BJ (cell line): ENCODE results near the gene HOXB2. TPM values are rescaled to one million over a fixed set of nuclear protein-coding genes. Genes with fewer than 3 reads are reported as not detected.

Source experiments
- CTCF ChIA-PET: fragments of 350-600 bp; formaldehyde crosslinking; extraction: SDS; loops from one replicate; lab custom pipeline; 2021; ENCODE audit warnings: antibody characterized with exemption, inconsistent platforms; lab: Yijun Ruan, JAX
- POLR2A ChIA-PET: fragments of 300-600 bp; sonication (Branson Sonifier 250); formaldehyde crosslinking; extraction: SDS; loops from one replicate; lab custom pipeline; 2021; ENCODE audit warnings: antibody characterized with exemption; lab: Charles Lee
- DNase-seq: peaks from one replicate; pipeline ENCODE4 v3.0.0-alpha.2; 2011; ENCODE audit warnings: low read depth
- H3K27me3 ChIP-seq: 2 replicates; pipeline ENCODE4 v1.6.0; 2011; ENCODE audit warnings: low read length; ENCODE audit not compliant: control insufficient read depth, insufficient read depth
- H3K36me3 ChIP-seq: 2 replicates; pipeline ENCODE4 v1.5.1; 2011; ENCODE audit warnings: low read length; ENCODE audit not compliant: control insufficient read depth, insufficient read depth
- H3K4me3 ChIP-seq: 2 replicates; pipeline ENCODE4 v1.5.1; 2011; ENCODE audit warnings: low read depth, mild to moderate bottlenecking, control low read depth, low read length
- CTCF ChIP-seq: IDR thresholded peaks from 2 replicates; pipeline ENCODE4 v1.5.1; 2011; ENCODE audit warnings: low read depth, mild to moderate bottlenecking, control low read depth, inconsistent platforms, low read length, moderate library complexity; ENCODE audit not compliant: insufficient read depth
- polyA plus RNA-seq: library from polyadenylated mRNA; depleted of rRNA; stranded (reverse); fragments of >200 nt; gene quantifications from 2 replicates; pipeline ENCODE4 v1.2.3, GENCODE V29; 2011

HOXB2 gene
- polyA plus RNA-seq, 1 experiment, result 1.7 TPM

GRCh38 chr17:48546137-48546923 is 1.4 kb upstream of the HOXB2 start:
- ChIA-PET CTCF (interaction anchor here (0.6 to 1.9 kb wide), 2 partner anchors 14 to 16 kb away, joined by 3 read pairs; no protein-coding TSS in a partner anchor), POLR2A (no interaction called here)
- no peak for TF ChIP-seq CTCF
- Histone ChIP-seq H3K36me3 (no peaks in the 10 kb centered on the region), H3K27me3 (peaks cover 16% of the 10 kb centered on the region), H3K4me3 (no peak overlapping the region)
- DNase-seq, result no peak

GRCh38 chr17:48545539-48545938 is 630 bp upstream of the HOXB2 start:
- DNase-seq, result no peak
- ChIA-PET POLR2A (no interaction called here), CTCF (no interaction called here)
- Histone ChIP-seq H3K36me3 (no peaks in the 10 kb centered on the region), H3K27me3 (peaks cover 16% of the 10 kb centered on the region), H3K4me3 (no peak overlapping the region)
- TF ChIP-seq CTCF, result no peak

- DNase-seq, result no peak
- ChIA-PET CTCF (interaction anchor here (0.8 kb wide), 1 partner anchor 52 kb away, joined by 3 read pairs; no protein-coding TSS in a partner anchor), POLR2A (no interaction called here)
- no peak for TF ChIP-seq CTCF
- peaks cover 16% of the 10 kb centered on the region for H3K27me3 ChIP-seq
- no peaks in the 10 kb centered on the region for H3K36me3 ChIP-seq
- H3K4me3 ChIP-seq, result peak overlapping the region; percentile 50
Observed at GRCh38 chr17:48544349-48545021, 424 bp downstream of the HOXB2 start.

GRCh38 chr17:48543854-48544348 is 1.0 kb downstream of the HOXB2 start:
- peak overlapping the region; percentile 50 for H3K4me3 ChIP-seq
- H3K27me3 ChIP-seq, result peaks cover 16% of the 10 kb centered on the region
- no peak for DNase-seq
- TF ChIP-seq CTCF, result no peak
- POLR2A ChIA-PET, result no interaction called here
- no peaks in the 10 kb centered on the region for H3K36me3 ChIP-seq
- CTCF ChIA-PET, result interaction anchor here (0.8 kb wide), 1 partner anchor 52 kb away, joined by 3 read pairs; no protein-coding TSS in a partner anchor
